ENCODE measurements around the gene NADK2.
"Not testable (repeated sequence)": the region's sequence is repeated elsewhere in the genome, so short reads cannot be mapped to it uniquely, and the experiment has no call there.

The NADK2 gene

DNA sequence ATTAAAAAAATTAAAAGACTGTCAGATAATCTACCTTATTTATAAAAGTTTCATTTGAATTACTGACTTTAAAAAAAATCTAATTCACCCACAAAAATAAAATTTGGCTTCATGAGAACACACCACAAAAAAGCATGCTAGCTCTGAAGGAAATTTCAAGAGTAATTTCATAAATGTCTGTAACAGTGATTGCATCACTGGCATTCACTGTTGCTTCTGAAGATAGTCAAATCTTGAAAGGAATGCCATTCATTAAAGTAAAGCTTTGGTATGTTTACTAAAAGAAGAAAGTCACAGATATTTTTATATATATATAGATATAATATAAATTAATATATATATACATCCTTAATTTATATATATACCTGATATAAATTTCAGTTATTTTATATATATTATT, 43.4 kb downstream of the NADK2 start:
- no peaks in the 10 kb centered on the region for H3K36me3 ChIP-seq (replicated peaks; ENCODE audit: insufficient read depth, low read length)
- no peak for DNase-seq
- no peak overlapping the region for H3K4me3 ChIP-seq (ENCODE audit: low read length)

DNA sequence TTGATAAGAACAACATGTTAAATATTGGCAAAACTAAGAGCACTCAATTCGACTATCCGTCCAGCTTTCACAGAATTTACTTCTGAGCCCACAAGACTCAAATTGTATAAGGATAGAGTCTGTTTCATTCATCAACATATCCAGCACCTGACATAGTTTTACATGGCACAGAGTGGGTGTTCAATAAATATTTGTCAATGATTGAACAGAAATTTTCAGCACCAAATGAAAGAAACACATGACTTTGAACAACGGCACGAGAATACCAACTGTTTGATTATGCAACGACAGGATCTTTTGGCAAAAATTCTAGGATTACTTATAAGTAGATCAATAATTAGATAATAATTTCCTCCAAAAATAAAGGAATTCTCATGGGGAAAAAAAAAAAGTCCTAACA, 48.0 kb downstream of the NADK2 start:
- Histone ChIP-seq H3K9me2 (replicated peaks; ENCODE audit: insufficient read depth, low read length) (no peaks in the 10 kb centered on the region), H3K4me2 (ENCODE audit: low read depth, low read length) (no peak overlapping the region), H3K9me3 (replicated peaks; ENCODE audit: insufficient read depth, low read length) (no peaks in the 10 kb centered on the region), H3K4me3 (ENCODE audit: low read length) (no peak overlapping the region), H3F3A (ENCODE audit: insufficient read depth, low read length) (no peaks in the 10 kb centered on the region), H3K27ac (ENCODE audit: low read length) (no peak overlapping the region), H3K36me3 (replicated peaks; ENCODE audit: insufficient read depth, low read length) (no peaks in the 10 kb centered on the region), H3K27me3 (replicated peaks; ENCODE audit: insufficient read depth, low read length) (no peaks in the 10 kb centered on the region), H3K79me2 (ENCODE audit: low read length) (no peaks in the 10 kb centered on the region), H2AFZ (ENCODE audit: low read length) (no peak overlapping the region), H3K9ac (ENCODE audit: low read length) (no peak overlapping the region), H3K4me1 (ENCODE audit: low read length) (no peaks in the 10 kb centered on the region), H4K20me1 (ENCODE audit: insufficient read depth, low read length) (no peaks in the 10 kb centered on the region)
- TF ChIP-seq EZH2phosphoT487 (IDR thresholded peaks at IDR 0.05; ENCODE audit: low read length) (no peak), EZH2 (optimal IDR thresholded peaks at IDR 0.05; ENCODE audit: low read depth, low read length) (no peak)
- TF ChIP-seq, protein P1, sequence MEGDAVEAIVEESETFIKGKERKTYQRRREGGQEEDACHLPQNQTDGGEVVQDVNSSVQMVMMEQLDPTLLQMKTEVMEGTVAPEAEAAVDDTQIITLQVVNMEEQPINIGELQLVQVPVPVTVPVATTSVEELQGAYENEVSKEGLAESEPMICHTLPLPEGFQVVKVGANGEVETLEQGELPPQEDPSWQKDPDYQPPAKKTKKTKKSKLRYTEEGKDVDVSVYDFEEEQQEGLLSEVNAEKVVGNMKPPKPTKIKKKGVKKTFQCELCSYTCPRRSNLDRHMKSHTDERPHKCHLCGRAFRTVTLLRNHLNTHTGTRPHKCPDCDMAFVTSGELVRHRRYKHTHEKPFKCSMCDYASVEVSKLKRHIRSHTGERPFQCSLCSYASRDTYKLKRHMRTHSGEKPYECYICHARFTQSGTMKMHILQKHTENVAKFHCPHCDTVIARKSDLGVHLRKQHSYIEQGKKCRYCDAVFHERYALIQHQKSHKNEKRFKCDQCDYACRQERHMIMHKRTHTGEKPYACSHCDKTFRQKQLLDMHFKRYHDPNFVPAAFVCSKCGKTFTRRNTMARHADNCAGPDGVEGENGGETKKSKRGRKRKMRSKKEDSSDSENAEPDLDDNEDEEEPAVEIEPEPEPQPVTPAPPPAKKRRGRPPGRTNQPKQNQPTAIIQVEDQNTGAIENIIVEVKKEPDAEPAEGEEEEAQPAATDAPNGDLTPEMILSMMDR (IDR thresholded peaks at IDR 0.05; ENCODE audit: low read length) = no peak
- DNase-seq = no peak

More for the DNA sequence above, 43.4 kb downstream of the NADK2 start:
- Histone ChIP-seq H3K27me3 (replicated peaks; ENCODE audit: insufficient read depth, low read length) (no peaks in the 10 kb centered on the region), H3F3A (ENCODE audit: insufficient read depth, low read length) (no peaks in the 10 kb centered on the region), H3K9me2 (replicated peaks; ENCODE audit: insufficient read depth, low read length) (no peaks in the 10 kb centered on the region), H3K27ac (ENCODE audit: low read length) (no peak overlapping the region), H3K4me2 (ENCODE audit: low read depth, low read length) (no peak overlapping the region), H3K4me1 (ENCODE audit: low read length) (no peaks in the 10 kb centered on the region), H3K9ac (ENCODE audit: low read length) (no peak overlapping the region), H4K20me1 (ENCODE audit: insufficient read depth, low read length) (no peaks in the 10 kb centered on the region), H3K79me2 (ENCODE audit: low read length) (no peaks in the 10 kb centered on the region), H2AFZ (ENCODE audit: low read length) (no peak overlapping the region), H3K9me3 (replicated peaks; ENCODE audit: insufficient read depth, low read length) (no peaks in the 10 kb centered on the region)
- no peak for TF ChIP-seq EZH2phosphoT487 (IDR thresholded peaks at IDR 0.05; ENCODE audit: low read length)
- TF ChIP-seq EZH2 (optimal IDR thresholded peaks at IDR 0.05; ENCODE audit: low read depth, low read length) = no peak
- TF ChIP-seq, protein P1 (IDR thresholded peaks at IDR 0.05; ENCODE audit: low read length) = no peak

DNA sequence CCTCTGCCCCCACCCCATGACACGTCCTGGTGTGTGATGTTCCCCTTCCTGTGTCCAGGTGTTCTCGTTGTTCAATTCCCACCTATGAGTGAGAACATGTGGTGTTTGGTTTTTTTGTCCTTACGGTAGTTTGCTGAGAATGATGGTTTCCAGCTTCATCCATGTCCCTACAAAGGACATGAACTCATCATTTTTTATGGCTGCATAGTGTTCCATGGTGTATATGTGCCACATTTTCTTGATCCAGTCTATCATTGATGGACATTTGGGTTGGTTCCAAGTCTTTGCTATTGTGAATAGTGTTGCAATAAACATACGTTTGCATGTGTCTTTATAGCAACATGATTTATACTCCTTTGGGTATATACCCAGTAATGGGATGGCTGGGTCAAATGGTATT, 57.3 kb downstream of the NADK2 start:
- H3K4me1 ChIP-seq (ENCODE audit: low read length); H3K36me3 ChIP-seq (replicated peaks; ENCODE audit: insufficient read depth, low read length); H3K27ac ChIP-seq (ENCODE audit: low read length); H3K79me2 ChIP-seq (ENCODE audit: low read length); H3K9me3 ChIP-seq (replicated peaks; ENCODE audit: insufficient read depth, low read length); H3K4me2 ChIP-seq (ENCODE audit: low read depth, low read length); H4K20me1 ChIP-seq (ENCODE audit: insufficient read depth, low read length); H3K27me3 ChIP-seq (replicated peaks; ENCODE audit: insufficient read depth, low read length); DNase-seq; H2AFZ ChIP-seq (ENCODE audit: low read length); H3F3A ChIP-seq (ENCODE audit: insufficient read depth, low read length); H3K4me3 ChIP-seq (ENCODE audit: low read length); H3K9me2 ChIP-seq (replicated peaks; ENCODE audit: insufficient read depth, low read length); H3K9ac ChIP-seq (ENCODE audit: low read length): not testable (repeated sequence)

DNA sequence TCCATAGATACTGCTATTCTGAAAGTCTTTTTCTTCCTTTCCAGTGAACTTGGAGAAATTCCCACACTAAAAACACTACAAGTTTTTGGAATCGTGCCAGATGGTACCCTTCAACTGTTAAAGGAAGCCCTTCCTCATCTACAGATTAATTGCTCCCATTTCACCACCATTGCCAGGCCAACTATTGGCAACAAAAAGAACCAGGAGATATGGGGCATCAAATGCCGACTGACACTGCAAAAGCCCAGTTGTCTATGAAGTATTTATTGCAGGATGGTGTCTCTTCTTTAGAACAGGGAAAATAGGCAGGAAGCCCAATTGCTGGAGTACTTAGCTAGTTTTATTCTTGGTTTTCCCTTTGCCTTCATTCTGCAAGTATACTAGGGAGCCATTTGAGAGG, 60.0 kb downstream of the NADK2 start:
- peaks cover 21% of the 10 kb centered on the region for H3K79me2 ChIP-seq (ENCODE audit: low read length)
- DNase-seq = no peak
- H4K20me1 ChIP-seq (ENCODE audit: insufficient read depth, low read length) = no peaks in the 10 kb centered on the region
- H3K27me3 ChIP-seq (replicated peaks; ENCODE audit: insufficient read depth, low read length) = no peaks in the 10 kb centered on the region
- H3K4me1 ChIP-seq (ENCODE audit: low read length) = peaks cover 18% of the 10 kb centered on the region
- H3K4me3 ChIP-seq (ENCODE audit: low read length) = no peak overlapping the region
- H3K4me2 ChIP-seq (ENCODE audit: low read depth, low read length) = no peak overlapping the region
- no peak overlapping the region for H3K27ac ChIP-seq (ENCODE audit: low read length)
- peaks cover 2% of the 10 kb centered on the region; the same call in 1 of the 2 replicates for H3K36me3 ChIP-seq (replicated peaks; ENCODE audit: insufficient read depth, low read length)
- H3K9me2 ChIP-seq (replicated peaks; ENCODE audit: insufficient read depth, low read length) = no peaks in the 10 kb centered on the region
- H3K9me3 ChIP-seq (replicated peaks; ENCODE audit: insufficient read depth, low read length) = no peaks in the 10 kb centered on the region
- H3F3A ChIP-seq (ENCODE audit: insufficient read depth, low read length) = peaks cover 10% of the 10 kb centered on the region
- no peak overlapping the region for H2AFZ ChIP-seq (ENCODE audit: low read length)
- TF ChIP-seq EZH2 (optimal IDR thresholded peaks at IDR 0.05; ENCODE audit: low read depth, low read length) (no peak), EZH2phosphoT487 (IDR thresholded peaks at IDR 0.05; ENCODE audit: low read length) (no peak)
- TF ChIP-seq, protein P1 (IDR thresholded peaks at IDR 0.05; ENCODE audit: low read length) = no peak
- H3K9ac ChIP-seq (ENCODE audit: low read length) = no peak overlapping the region

Data from MM.1S (cell line).